Measurements from ENCODE around the gene SULT6B1. TPM values are rescaled to one million over a fixed set of nuclear protein-coding genes. Genes with fewer than 3 reads are reported as not detected.
"Not testable (repeated sequence)": the region's sequence is repeated elsewhere in the genome, so short reads cannot be mapped to it uniquely, and the experiment has no call there.

The SULT6B1 gene
- total RNA-seq, 1 donor from 2014 or later: not detected

DNA sequence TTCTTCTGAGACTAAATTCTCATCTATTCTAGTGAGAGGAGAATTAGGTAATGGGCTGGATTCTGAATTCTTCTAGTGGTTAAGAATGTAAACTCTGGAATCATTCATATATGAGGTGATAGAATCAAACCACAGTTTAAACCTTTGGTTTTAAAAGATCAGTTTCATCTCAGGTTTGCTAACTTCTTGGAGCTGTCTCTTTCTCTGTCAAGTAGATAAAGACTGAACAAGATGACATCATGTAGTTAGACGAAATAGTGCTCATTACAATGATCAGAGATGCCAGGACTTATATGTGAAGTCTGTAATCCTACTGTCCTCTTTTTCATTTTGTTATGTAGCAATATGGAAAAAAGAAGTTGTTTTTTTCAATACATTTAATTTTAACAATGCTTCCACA is 12.7 kb upstream of the SULT6B1 start:
- intact Hi-C loops (cut with DNase I): no loop called here
- DNase-seq (ENCODE audit: missing footprints) (no peak), ATAC-seq (no peak)

DNA sequence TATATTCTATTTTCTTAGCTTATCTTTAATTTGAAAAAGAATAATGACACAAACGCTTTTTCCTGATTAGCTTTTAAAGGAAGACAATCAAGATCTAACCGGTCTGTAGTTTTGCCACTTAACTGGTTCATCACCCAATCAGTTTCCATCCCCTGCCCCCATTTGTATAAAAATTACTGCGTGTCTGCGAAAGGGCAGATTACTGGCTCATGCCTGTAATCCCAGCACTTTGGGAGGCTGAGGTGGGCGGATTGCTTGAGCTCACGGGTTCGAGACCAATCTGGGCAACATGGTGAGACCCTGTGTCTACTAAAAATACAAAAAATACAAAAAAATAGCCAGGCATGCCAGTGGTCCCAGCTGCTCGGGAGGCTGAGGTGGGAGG is 10.2 kb upstream of the SULT6B1 start:
- intact Hi-C loops (cut with DNase I): no loop called here
- ATAC-seq (no peak), DNase-seq (ENCODE audit: missing footprints) (no peak)

DNA sequence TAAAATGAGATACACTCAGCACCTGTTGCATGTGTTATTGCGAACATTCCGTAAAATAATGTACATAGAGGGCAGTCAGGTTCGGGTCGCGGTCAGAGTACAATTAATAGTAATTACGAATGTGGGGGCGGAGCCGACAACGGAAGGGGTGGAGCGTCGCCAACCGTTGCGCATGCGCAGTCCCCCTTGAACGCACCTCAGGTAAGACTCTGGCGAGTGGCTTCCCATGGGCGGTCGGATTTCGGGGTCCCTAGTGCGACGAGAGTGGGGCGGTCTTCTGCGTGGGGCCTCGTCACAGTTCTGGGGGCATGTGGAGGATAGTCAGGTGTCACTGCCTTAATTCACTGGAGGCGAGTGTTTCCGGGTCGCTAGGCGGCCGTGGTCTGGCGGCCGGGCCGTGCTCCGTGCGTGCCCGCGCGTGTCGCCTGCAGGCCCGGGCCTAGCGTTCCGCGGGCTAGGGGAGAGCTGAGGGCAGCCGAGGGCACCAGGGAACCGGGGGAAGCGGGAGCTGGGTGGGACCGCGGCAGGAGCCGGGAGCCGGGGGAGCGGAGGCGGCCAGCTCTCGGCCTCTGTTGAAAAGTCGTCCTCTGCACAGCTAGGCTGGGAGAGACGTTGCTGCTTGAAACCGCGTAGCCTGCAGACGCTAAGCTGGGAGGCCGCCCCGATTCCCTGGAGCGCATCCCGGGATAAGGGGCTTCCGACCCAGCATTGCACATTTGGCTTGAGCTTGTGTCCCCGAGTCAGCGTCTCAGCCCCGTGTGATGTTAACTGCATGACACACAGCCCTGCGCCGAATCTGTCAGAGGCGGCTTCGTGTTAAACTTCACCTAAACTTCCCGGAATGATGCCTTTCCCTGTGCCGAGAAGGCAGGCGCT is 8.1 kb upstream of the SULT6B1 start, which contains the start of gene CEBPZOS:
TSS of gene CEBPZOS (plus strand) at position 177 of the 876 bp plus-strand sequence. CDS start 3,209 bp downstream, outside the sequence.
- peak; percentile 91 for ATAC-seq
- intact Hi-C loops (cut with DNase I): loop anchor here (2.0 kb wide), 1 partner anchor 40 kb away; the partner anchor contains the start of gene EIF2AK2

DNA sequence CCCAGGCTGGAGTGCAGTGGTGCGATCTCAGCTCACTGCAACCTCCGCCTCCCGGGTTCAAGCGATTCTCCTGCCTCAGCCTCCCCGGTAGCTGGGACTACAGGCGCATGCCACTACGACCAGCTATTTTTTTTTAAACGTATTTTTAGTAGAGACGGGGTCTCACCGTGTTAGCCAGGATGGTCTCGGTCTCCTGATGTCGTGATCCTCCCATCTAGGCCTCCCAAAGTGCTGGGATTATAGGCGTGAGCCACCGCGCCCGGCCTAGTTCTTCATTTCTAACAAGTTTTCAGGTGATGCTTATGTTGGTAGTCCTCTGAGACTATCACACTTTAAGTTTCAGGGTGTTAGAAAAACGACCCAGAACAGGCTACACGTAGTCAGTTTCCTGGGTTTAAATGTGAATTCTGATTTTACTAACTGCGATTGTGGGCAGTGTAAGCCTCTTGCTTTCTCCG is 7.4 kb upstream of the SULT6B1 start:
- intact Hi-C loops (cut with DNase I): loop anchor here (2.0 kb wide), 1 partner anchor 39 kb away; the partner anchor contains the start of gene EIF2AK2
- ATAC-seq; DNase-seq (ENCODE audit: missing footprints): not testable (repeated sequence)

More for the DNA sequence above, 8.1 kb upstream of the SULT6B1 start, which contains the start of gene CEBPZOS:
- DNase-seq (ENCODE audit: missing footprints): peak; percentile 92

DNA sequence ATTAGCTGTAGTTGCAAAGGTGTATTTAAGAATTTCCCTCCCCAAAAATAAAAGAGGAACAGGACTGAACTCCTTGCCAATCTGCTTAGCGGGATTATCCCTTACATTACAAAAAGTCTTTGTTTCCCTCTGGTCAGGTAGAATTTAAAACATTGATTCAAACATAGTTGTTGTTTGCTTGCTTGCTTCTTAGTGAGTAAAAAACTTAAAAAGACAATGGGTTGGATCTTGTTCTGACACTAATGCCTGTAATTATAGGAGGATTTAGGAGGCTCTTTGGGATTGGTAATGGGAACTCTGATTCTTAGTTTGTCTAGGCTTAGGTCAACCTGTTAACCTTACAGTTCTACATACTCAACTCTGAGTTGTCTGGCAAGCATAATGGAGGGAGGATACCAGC is 4.1 kb upstream of the SULT6B1 start:
- intact Hi-C loops (cut with DNase I): no loop called here
- DNase-seq (ENCODE audit: missing footprints) (no peak), ATAC-seq (no peak)

DNA sequence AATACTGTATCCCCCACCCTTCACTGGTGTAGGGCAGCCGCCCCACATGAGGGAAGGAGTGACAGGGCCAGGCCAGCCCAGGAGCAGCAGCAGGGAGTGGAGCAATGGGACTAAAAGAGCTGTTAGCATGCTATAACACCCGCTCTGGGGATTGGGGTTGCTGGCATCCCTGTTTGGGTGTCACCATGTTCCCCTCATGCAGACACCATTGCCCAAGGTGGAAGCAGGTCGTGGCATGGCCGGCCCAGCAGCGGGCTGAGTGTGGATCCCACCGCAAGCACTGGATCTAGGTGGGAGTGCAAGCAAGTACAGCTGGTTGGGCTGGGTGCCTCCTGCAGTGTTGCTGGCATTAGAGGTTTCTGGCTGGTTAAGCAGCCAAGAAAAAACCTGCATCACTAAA is 3.3 kb upstream of the SULT6B1 start:
- DNase-seq (ENCODE audit: missing footprints): no peak
- no peak for ATAC-seq
- intact Hi-C loops (cut with DNase I): no loop called here

DNA sequence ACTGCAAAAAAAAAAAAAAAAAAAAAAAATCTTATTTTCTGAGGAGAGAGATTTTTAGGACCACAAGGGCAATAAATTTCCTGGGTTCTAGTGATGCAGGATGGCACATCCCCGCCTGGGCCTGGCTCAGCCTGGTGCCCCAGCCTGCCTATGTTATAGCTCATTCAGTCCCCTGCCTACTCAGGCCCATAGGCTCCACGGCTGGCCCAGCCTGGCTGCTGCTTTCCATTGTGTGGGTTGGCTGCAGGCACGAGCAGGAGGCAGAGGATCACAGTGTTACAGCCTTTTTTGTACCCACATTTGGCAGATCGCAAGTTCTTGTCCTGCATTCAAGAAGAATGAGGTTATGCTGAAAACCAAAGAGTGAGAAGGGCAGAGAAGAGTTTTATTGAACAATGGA is 2.8 kb upstream of the SULT6B1 start:
- DNase-seq (ENCODE audit: missing footprints) (no peak), ATAC-seq (no peak)
- intact Hi-C loops (cut with DNase I): no loop called here

DNA sequence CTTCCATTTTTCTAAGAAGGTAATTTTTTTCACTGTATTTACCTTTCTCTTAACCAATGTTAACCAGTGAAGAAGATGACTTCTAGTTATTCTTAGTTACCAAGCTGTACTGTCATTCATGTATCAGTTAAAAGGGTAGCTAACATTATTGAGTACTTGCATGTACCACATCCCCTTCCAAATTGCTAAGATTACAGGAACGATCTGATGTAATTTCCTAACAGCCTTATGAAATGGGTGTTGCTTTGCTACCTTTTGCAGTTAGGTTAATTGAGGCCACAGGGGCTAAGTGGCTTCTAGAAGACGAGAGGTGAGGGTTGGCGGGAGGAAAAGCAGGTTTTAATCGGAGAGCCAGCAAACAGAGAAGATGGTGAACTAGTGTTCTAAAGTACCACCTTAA is 1.8 kb upstream of the SULT6B1 start:
- no peak for ATAC-seq

DNA sequence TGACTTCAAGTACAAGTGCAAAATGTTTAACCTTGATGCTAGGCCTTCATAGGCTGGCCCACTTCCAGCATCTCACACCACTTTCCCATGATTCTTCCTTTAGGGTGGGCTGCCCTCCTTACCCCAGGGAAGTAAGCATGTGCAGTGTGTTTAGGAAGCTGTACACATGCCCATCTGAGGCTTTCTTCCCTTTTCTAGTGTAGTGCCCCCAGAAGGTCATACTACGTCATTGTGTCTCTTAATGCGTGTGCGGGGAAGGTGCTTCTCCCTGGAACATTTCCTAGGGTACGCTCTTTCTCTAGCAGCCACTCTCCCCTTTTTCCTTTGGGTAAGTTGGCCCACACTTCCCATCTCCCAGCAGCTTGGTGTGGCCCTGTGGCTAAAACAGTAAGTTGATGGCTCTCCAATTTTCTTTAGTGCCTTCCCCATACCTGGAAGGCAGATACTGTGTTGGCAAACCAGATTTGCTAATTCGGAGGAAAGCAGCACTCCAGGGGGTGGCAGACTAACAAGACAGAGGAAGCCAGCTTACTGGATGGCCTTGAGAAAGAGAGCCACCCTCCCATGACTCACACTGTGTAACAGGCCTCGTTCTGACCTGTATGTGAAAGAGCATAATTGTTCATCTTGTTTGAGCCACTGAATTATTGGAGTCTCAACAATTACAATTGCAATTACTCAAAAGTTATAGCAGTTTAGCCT is 1.1 kb upstream of the SULT6B1 start:
- DNase-seq (ENCODE audit: missing footprints) (no peak), ATAC-seq (no peak)
- intact Hi-C loops (cut with DNase I): no loop called here

More for the DNA sequence above, 1.8 kb upstream of the SULT6B1 start:
- intact Hi-C loops (cut with DNase I): no loop called here
- no peak for DNase-seq (ENCODE audit: missing footprints)

DNA sequence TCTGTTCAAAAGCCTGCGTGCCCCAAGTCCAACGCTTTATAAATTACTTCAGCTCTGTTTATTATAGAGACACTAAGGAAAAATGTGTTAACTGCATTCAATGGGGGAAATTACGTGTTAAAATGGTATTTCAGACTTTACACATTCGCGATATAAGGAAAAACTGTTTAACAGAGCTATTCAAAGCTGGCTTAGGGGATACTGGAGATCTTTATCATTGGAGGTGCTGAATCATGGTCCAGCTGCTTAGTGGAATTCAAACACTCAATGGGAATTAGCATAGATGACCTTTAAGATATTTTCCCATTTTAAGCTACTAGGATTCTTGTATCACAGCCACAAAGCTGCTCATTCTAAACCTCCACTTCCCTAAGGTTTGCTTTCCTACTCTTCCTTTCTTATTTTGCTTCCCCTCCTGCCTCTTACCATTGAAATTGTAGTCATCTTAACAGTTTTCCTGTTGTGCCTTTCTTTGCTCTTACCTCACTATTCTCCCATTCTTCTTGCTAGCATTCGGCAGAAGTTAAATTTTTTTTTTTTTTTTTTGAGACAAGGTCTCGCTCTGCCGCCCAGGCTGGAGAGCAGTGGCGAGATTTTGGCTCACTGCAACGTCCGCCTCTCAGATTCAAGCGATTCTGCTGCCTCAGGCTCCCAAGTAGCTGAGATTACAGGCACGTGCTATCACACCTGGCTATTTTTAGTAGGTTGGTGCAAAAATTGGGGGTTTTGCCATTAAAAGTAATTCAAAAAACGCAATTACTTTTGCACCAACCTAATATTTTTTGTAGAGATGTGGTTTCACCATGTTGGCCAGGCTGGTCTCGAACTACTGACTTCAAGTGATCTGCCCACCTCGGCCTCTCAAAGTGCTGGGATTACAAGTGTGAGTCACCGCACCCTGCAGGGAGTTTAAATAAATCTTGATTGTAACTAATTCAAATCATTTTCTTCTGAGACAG is 6.5 kb downstream of the SULT6B1 start:
- intact Hi-C loops (cut with DNase I): no loop called here
- DNase-seq (ENCODE audit: missing footprints) (no peak), ATAC-seq (no peak)

DNA sequence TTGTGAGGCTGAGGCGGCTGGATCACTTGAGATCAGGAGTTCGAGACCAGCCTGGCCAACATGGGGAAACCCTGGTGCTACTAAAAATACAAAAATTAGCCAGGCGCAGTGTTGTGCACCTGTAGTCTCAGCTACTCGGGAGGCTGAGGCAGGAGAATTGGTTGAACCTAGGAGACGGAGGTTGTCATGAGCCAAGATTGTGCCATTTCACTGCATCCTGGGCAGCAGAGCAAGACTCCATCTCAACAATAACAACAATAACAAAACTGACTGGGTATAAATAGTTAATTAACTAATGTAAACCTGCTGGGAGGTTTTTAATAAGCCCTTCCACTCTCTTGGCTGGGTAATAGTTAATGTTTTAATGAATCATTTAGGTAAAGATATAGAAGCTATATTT is 7.8 kb downstream of the SULT6B1 start:
- ATAC-seq: no peak
- intact Hi-C loops (cut with DNase I): no loop called here

DNA sequence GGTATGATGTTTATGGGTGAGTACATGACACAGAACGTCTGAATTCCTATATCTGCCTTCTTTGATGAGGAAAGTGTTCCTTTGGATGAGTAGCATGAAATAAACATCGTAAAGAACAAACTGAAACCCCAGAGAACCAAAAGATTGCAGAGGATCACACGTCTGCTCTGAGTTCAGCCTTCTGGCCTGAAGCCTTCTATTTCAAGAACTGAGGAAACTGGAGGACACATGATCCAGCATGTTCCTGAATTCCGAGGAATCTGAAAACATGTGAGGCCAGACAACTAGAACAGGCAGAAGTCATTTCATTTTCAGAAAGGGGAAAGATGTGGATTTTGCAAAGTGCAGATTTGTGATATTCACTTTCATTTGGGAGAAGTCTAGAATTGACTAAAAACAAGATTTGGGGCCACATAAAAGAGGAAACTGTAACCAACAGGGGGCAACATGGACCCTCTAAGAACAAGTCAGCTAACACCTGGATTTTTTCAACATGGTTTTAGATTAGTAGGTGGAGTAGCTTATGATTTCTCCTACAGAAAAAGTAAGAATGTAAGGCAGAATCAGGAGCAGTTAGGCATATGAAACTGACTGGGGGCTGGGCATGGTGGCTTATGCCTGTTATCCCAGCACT is 8.3 kb downstream of the SULT6B1 start:
- DNase-seq (ENCODE audit: missing footprints) (no peak), ATAC-seq (no peak)
- intact Hi-C loops (cut with DNase I): no loop called here

More for the DNA sequence above, 7.8 kb downstream of the SULT6B1 start:
- DNase-seq (ENCODE audit: missing footprints): no peak

DNA sequence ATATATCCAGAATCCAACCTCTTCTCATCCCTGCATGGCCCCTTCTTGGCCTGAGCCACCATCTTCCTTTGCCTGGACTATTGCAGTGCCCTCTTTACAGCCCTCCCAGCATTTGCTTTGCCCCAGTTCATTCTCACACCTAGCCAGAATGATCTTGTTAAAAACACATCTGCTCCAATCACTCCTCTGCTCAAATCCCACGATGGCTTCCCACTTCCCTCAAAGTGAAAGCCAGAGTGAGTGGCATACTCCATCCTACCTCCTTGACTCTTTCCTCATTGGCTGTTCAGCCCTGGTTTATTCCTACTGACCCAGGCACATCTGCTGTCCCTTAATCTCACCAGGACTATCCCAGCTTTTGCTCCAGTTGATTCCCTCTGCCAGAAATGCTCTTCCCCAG is 14.7 kb downstream of the SULT6B1 start:
- intact Hi-C loops (cut with DNase I): no loop called here

DNA sequence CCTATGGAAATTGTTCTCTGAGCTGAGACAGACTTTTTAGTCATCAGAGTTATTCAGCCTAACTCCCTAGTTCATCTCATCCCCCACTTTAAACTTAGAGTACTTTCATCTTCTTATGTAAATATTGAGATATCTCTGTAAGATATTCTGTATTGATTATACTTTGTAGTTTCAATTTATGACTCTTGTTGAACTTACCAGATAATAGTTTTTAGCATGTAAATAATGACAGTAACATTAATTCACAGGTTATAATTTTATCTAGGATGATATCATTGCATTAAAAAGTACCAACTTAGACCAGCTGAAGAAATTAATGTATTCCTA is 16.9 kb downstream of the SULT6B1 start:
- ATAC-seq (no peak), DNase-seq (ENCODE audit: missing footprints) (no peak)
- intact Hi-C loops (cut with DNase I): no loop called here

More for the DNA sequence above, 14.7 kb downstream of the SULT6B1 start:
- DNase-seq (ENCODE audit: missing footprints): no peak
- ATAC-seq: no peak

DNA sequence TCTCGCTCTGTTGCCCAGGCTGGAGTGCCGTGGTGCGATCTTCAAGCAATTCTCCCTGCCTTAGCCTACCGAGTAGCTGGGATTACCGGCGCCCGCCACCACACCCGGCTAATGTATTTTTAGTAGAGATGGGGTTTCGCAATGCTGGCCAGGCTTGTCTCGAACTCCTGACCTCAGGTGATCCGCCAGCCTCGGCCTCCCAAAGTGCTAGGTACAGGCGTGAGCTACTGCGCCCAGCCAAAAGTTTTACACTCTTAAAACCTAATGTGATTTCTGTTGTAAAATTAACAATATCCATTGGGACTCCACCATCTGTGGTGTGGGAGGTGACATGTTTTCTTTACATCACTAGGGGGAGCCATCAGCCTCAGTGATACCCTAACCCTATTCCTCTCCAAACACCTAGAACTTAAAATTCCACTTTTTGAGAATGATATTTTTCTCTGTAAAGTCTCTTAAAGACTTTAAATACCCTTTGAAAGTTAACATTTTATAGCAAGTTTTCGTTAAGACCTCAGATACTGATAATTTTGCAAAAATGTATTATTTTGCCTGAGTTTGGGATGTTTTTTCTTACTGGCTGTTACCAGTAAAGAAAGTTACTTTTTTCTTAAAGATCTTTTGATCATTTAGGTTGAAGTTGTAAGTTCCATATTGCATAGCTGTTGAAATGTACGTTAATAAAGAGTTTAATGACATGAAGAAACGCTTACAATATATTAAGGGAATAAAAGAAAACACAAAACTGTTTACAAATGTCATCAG is 20.1 kb downstream of the SULT6B1 start:
- DNase-seq (ENCODE audit: missing footprints) (peak; percentile 55), ATAC-seq (no peak)
- intact Hi-C loops (cut with DNase I): loop anchor here (10.0 kb wide), 1 partner anchor 706 kb away; no protein-coding TSS in a partner anchor

DNA sequence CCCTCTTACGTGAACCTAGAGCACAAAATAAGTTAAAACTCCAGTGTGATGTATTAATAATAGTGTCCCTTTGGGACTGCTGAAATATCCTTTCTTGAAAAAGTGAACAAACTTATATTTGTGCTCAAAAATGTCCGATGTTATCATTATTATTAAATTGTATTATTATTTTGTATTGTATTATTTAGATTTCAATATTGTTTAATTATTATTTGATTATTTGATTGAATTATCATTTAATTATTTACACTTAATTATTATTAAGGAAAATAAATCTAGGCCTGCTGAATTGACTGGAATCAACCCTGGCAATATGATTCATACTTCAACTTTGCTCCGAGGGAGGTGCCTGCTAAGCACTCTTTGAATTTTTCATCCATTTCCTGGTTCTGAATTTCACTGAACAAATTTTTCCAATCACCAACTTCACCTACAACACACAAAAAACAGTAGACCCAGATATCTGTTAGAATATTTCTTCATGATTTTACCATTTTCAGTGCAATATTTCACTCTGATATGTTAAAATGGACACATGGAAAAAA is 20.8 kb downstream of the SULT6B1 start:
- no peak for ATAC-seq
- intact Hi-C loops (cut with DNase I): loop anchor here (10.0 kb wide), 1 partner anchor 707 kb away; no protein-coding TSS in a partner anchor
- no peak for DNase-seq (ENCODE audit: missing footprints)

DNA sequence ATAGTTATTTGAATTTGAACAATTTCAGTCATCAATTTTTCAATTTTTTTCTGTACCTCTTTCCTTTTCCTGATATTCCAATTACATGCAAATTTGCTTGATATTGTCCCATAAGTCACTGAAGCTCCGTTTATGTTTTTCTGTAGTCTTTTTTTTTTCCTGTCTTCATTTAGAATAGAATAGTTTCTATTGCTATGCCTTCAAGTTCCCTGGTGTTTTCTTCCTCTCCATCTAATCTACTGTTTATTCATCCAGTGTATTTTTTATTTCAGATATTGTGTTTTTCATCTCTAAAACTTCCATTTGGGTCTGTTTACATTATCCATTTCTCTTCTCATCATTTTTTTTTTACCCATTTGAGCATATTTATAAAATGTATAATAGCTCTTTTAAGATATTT is 23.7 kb downstream of the SULT6B1 start:
- intact Hi-C loops (cut with DNase I): loop anchor here (10.0 kb wide), 1 partner anchor 710 kb away; no protein-coding TSS in a partner anchor
- ATAC-seq (no peak), DNase-seq (ENCODE audit: missing footprints) (no peak)

Measured in Right ventricle myocardium inferior (tissue), 1 donor.